SK-N-SH (cell line): ENCODE data around the gene DYRK1A. TPM values are rescaled to one million over a fixed set of nuclear protein-coding genes. Genes with fewer than 3 reads are reported as not detected.

Experiments
- CTCF ChIA-PET: fragments of 300-600, 350-600 bp; formaldehyde crosslinking; extraction: SDS; loops from one replicate; lab custom pipeline; 2021; lab: Yijun Ruan, JAX
- POLR2A ChIA-PET: fragments of 350-600 bp; sonication (Branson Sonifier 250); formaldehyde crosslinking; extraction: SDS; loops from one replicate; lab custom pipeline; 2020; ENCODE audit warnings: antibody characterized with exemption, inconsistent platforms; lab: Yijun Ruan, JAX
- DNase-seq: peaks from one replicate; pipeline ENCODE4 v3.0.0; 2012
- H2AFZ ChIP-seq: fragments of 200-600 bp; sonication (generic); 2 replicates; pipeline ENCODE4 v1.8.1; 2016; ENCODE audit warnings: antibody characterized with exemption, mild to moderate bottlenecking, low read depth
- H3F3A ChIP-seq: fragments of 200-600 bp; sonication (generic); replicated peaks from 2 replicates; pipeline ENCODE3; 2016; ENCODE audit warnings: antibody characterized with exemption, mild to moderate bottlenecking; ENCODE audit not compliant: insufficient read depth
- H3K27ac ChIP-seq, 2 experiments: fragments of 200-500 bp in 1 of 2; fragments of 200-600 bp in 1 of 2; sonication (Bioruptor generic) in 1 of 2; sonication (generic), shearing (Covaris generic) in 1 of 2; 2 replicates each; pipeline versions ENCODE4 v1.5.1 to v1.6.1; 2014 to 2016; ENCODE audit warnings: low read depth in 2 of 2, inconsistent platforms in 1 of 2, low read length in 1 of 2, mild to moderate bottlenecking in 1 of 2, mixed read lengths in 1 of 2
- H3K27me3 ChIP-seq: fragments of 200-600 bp; sonication (generic), shearing (Covaris generic); 2 replicates; pipeline ENCODE4 v1.6.1; 2016; ENCODE audit warnings: mixed run types; ENCODE audit not compliant: insufficient read depth
- H3K36me3 ChIP-seq, 2 experiments: fragments of 200-500 bp in 1 of 2; fragments of 200-600 bp in 1 of 2; sonication (Bioruptor generic) in 1 of 2; sonication (generic) in 1 of 2; replicated peaks in 1 of 2; 2 replicates each; pipeline versions ENCODE3 to v1.5.1; 2014 to 2016; ENCODE audit warnings: low read length in 1 of 2, mild to moderate bottlenecking in 1 of 2; ENCODE audit not compliant: insufficient read depth in 2 of 2, control insufficient read depth in 1 of 2
- H3K4me1 ChIP-seq, 2 experiments: fragments of 200-500 bp in 1 of 2; fragments of 200-600 bp in 1 of 2; sonication (Bioruptor generic) in 1 of 2; sonication (generic), shearing (Covaris generic) in 1 of 2; 2 replicates each; pipeline versions ENCODE4 v1.5.1 to v1.6.1; 2014 to 2016; ENCODE audit warnings: low read depth in 1 of 2, low read length in 1 of 2, mixed run types in 1 of 2; ENCODE audit not compliant: insufficient read depth in 2 of 2, control insufficient read depth in 1 of 2
- H3K4me2 ChIP-seq: fragments of 200-600 bp; sonication (generic), shearing (Covaris generic); 2 replicates; pipeline ENCODE4 v1.6.1; 2017; ENCODE audit warnings: mixed run types
- H3K4me3 ChIP-seq, 2 experiments: fragments of 200-500 bp in 1 of 2; fragments of 200-600 bp in 1 of 2; sonication (Bioruptor generic) in 1 of 2; sonication (generic), shearing (Covaris generic) in 1 of 2; 2 replicates each; pipeline versions ENCODE4 v1.5.1 to v1.8.1; 2014 to 2016; ENCODE audit warnings: low read depth in 2 of 2, inconsistent platforms in 1 of 2, low read length in 1 of 2, mild to moderate bottlenecking in 1 of 2, mixed read lengths in 1 of 2, moderate library complexity in 1 of 2
- H3K79me2 ChIP-seq: fragments of 200-600 bp; sonication (generic); 2 replicates; pipeline ENCODE4 v1.8.1; 2017; ENCODE audit warnings: mild to moderate bottlenecking; ENCODE audit not compliant: insufficient read depth
- H3K9ac ChIP-seq: fragments of 200-600 bp; sonication (generic); 2 replicates; pipeline ENCODE4 v1.6.1; 2017; ENCODE audit warnings: mixed run types
- H3K9me2 ChIP-seq: fragments of 200-600 bp; sonication (generic); 2 replicates; pipeline ENCODE4 v1.6.1; 2017; ENCODE audit warnings: mixed run types
- H3K9me3 ChIP-seq: fragments of 200-600 bp; sonication (generic); 2 replicates; pipeline ENCODE4 v1.6.1; 2017; ENCODE audit warnings: mixed run types, mild to moderate bottlenecking, moderate library complexity
- H4K20me1 ChIP-seq: fragments of 200-600 bp; sonication (generic); 2 replicates; pipeline ENCODE4 v1.6.1; 2017; ENCODE audit warnings: mild to moderate bottlenecking, mixed run types; ENCODE audit not compliant: insufficient read depth
- CTCF ChIP-seq: fragments of 200-600 bp; sonication (generic); IDR thresholded peaks from 2 replicates; pipeline ENCODE4 v1.6.1; 2017; ENCODE audit warnings: antibody characterized with exemption, mild to moderate bottlenecking, moderate library complexity
- ELF1 ChIP-seq: IDR thresholded peaks from 2 replicates; pipeline ENCODE4 v1.4.0; 2012
- EP300 ChIP-seq, 2 experiments: IDR thresholded peaks; 2 replicates each; pipeline versions ENCODE4 v1.4.0 to v1.6.1; 2012; ENCODE audit warnings: borderline replicate concordance in 1 of 2, low read depth in 1 of 2, low read length in 1 of 2
- EZH2phosphoT487 ChIP-seq: fragments of 200-600 bp; sonication (generic); IDR thresholded peaks from 2 replicates; pipeline ENCODE4 v1.6.1; 2017; ENCODE audit warnings: low read depth, mixed run types, mild to moderate bottlenecking, antibody characterized with exemption, moderate library complexity, borderline replicate concordance
- FOXJ3 ChIP-seq: sonication (generic); formaldehyde crosslinking; IDR thresholded peaks from 2 replicates; pipeline ENCODE4 v1.5.1; 2020; ENCODE audit warnings: mild to moderate bottlenecking, missing genetic modification reagents
- MXI1 ChIP-seq: IDR thresholded peaks from 2 replicates; pipeline ENCODE4 v1.6.1; 2012; ENCODE audit warnings: mild to moderate bottlenecking, low read depth, low read length, improper control_type of control experiment
- PBX3 ChIP-seq: IDR thresholded peaks from 2 replicates; pipeline ENCODE4; 2012
- POLR2AphosphoS5 ChIP-seq: IDR thresholded peaks from 2 replicates; pipeline ENCODE4 v1.6.1; 2012; ENCODE audit warnings: low read depth, low read length
- REST ChIP-seq: IDR thresholded peaks from 2 replicates; pipeline ENCODE4 v1.6.1; 2012; ENCODE audit warnings: mild to moderate bottlenecking, low read depth, low read length, moderate library complexity
- RXRA ChIP-seq: IDR thresholded peaks from 2 replicates; pipeline ENCODE4 v1.4.0; 2012; ENCODE audit warnings: low read depth, mild to moderate bottlenecking, borderline replicate concordance
- TAF1 ChIP-seq: IDR thresholded peaks from 2 replicates; pipeline ENCODE4 v1.6.1; 2012; ENCODE audit warnings: low read depth, mild to moderate bottlenecking, low read length, moderate library complexity, borderline replicate concordance
- TCF12 ChIP-seq: IDR thresholded peaks from 2 replicates; pipeline ENCODE4 v1.4.0; 2012
- YY1 ChIP-seq: IDR thresholded peaks from 2 replicates; pipeline ENCODE4 v1.4.0; 2012; ENCODE audit warnings: low read depth, mild to moderate bottlenecking
- WGBS: methylation state at CpG from one replicate; pipeline ENCODE4 v1.1.6; 2017; ENCODE audit warnings: low lambda C conversion rate; 5-methylcytosine and 5-hydroxymethylcytosine counted together
- polyA plus RNA-seq, 3 experiments: library from polyadenylated mRNA; depleted of rRNA; stranded (reverse); fragments of >200 nt; gene quantifications; 2 replicates each; pipeline ENCODE4 v1.2.3, GENCODE V29; 2012
- TF ChIP-seq, protein P1 (sequence below): IDR thresholded peaks from 2 replicates; pipeline ENCODE4 v1.4.0; 2012; ENCODE audit warnings: low read depth, borderline replicate concordance
- TF ChIP-seq, protein P2 (sequence below): fragments of 150-350 bp; IDR thresholded peaks from 2 replicates; pipeline ENCODE4 v1.6.1; 2017; ENCODE audit warnings: antibody characterized with exemption, low read length, low read depth, borderline replicate concordance

The DYRK1A gene
- polyA plus RNA-seq, 1 of the 3 experiments (the other 2 are of a cell fraction), result 19.3 TPM

DNA sequence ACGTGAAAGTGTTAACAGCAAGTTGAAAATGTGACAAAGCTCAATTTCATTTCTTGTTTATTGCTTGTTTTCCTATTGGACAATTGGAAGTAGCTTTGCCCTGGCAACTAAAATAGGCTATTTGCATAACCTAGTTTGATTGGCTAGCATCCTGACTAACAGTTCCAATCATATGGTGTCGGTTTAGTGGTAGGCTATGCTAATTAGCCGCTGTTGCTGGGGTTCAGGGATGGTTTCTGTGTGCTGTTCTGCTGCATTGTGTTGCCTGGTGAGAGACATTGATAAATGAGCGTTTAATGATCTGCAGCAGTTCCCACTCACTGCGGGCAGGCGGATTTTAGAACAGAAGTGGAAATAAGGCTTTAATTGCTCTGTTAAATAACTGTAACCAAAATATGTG, 68.5 kb downstream of the DYRK1A start (continued):
- TF ChIP-seq FOXJ3 (CRISPR knock-in tag), result no peak
- peak; percentile 39; the same call in 1 of the 2 replicates for TF ChIP-seq MXI1
- TF ChIP-seq PBX3, result peak; percentile 88
- no peak for TF ChIP-seq REST
- TF ChIP-seq EZH2phosphoT487, result no peak
- no peak for TF ChIP-seq TAF1
- no peak for TF ChIP-seq YY1
- TF ChIP-seq, protein P1, sequence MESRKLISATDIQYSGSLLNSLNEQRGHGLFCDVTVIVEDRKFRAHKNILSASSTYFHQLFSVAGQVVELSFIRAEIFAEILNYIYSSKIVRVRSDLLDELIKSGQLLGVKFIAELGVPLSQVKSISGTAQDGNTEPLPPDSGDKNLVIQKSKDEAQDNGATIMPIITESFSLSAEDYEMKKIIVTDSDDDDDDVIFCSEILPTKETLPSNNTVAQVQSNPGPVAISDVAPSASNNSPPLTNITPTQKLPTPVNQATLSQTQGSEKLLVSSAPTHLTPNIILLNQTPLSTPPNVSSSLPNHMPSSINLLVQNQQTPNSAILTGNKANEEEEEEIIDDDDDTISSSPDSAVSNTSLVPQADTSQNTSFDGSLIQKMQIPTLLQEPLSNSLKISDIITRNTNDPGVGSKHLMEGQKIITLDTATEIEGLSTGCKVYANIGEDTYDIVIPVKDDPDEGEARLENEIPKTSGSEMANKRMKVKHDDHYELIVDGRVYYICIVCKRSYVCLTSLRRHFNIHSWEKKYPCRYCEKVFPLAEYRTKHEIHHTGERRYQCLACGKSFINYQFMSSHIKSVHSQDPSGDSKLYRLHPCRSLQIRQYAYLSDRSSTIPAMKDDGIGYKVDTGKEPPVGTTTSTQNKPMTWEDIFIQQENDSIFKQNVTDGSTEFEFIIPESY, result no peak
- no peak for TF ChIP-seq ELF1
- TF ChIP-seq, protein P2, sequence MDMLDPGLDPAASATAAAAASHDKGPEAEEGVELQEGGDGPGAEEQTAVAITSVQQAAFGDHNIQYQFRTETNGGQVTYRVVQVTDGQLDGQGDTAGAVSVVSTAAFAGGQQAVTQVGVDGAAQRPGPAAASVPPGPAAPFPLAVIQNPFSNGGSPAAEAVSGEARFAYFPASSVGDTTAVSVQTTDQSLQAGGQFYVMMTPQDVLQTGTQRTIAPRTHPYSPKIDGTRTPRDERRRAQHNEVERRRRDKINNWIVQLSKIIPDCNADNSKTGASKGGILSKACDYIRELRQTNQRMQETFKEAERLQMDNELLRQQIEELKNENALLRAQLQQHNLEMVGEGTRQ, result no peak
- TF ChIP-seq POLR2AphosphoS5, result no peak
- TF ChIP-seq, all 33 proteins: peak for 6

- Histone ChIP-seq H3K79me2 (peaks cover 99% of the 10 kb centered on the region), H2AFZ (no peak overlapping the region), H3K4me2 (0 out of 2 replicates have a peak overlapping the region, but pooled peaks have one; percentile 6), H3K27me3 (no peaks in the 10 kb centered on the region), H3K9me3 (no peaks in the 10 kb centered on the region), H3K4me1 (peaks cover 7 to 15% of the 10 kb centered on the region in 2 experiments; a peak in 3 of 4 replicates), H3F3A (peaks cover 8% of the 10 kb centered on the region)
- CTCF ChIA-PET, result interaction anchor here (1.2 to 1.7 kb wide), 3 partner anchors 25 to 446 kb away, joined by 4 to 5 read pairs (median 5); no protein-coding TSS in a partner anchor
- 40% methylated on average over 3 of the region's 3 CpGs for WGBS
- TF ChIP-seq CTCF (no peak), TCF12 (peak; percentile 65), RXRA (no peak), EP300 (IDR thresholded peaks at IDR 0.05; ENCODE audit: borderline replicate concordance in 1 of 2, low read depth in 1 of 2, low read length in 1 of 2) (0 out of 4 replicates have a peak, but pooled peaks of 1 of the 2 experiments have one; percentile 7)
- TF ChIP-seq, all 33 proteins: peak for 2
- Histone ChIP-seq H3K9me2 (no peaks in the 10 kb centered on the region), H3K9ac (no peak overlapping the region), H3K36me3 (peaks cover 5 to 15% of the 10 kb centered on the region in 2 experiments), H4K20me1 (peaks cover 97% of the 10 kb centered on the region), H3K27ac (peak overlapping the region; percentile 17 to 97; a peak in 3 of 4 replicates), H3K4me3 (no peak overlapping the region)
- POLR2A ChIA-PET, result no interaction called here
- no peak for DNase-seq
Measured at GRCh38 chr21:37435711-37436110, 69.1 kb downstream of the DYRK1A start.
